K562 (cell line): ENCODE measurements around the gene ARHGAP22. TPM values are rescaled to one million over a fixed set of nuclear protein-coding genes. Genes with fewer than 3 reads are reported as not detected.
A peak's percentile ranks its signal among the peaks of the same experiment; 100 is the strongest.

Source experiments
- CBX8 ChIP-seq: fragments of 200-600 bp; sonication (generic); IDR thresholded peaks from 2 replicates; pipeline ENCODE4 v1.6.1; 2012; ENCODE audit warnings: borderline replicate concordance, mixed run types, low read depth, mild to moderate bottlenecking, moderate library complexity, mixed read lengths, low read length, control low read depth, inconsistent platforms; ENCODE audit not compliant: poor library complexity, severe bottlenecking; ENCODE audit errors: extremely low read depth
- CCAR2 ChIP-seq: fragments of 200-400 bp; formaldehyde crosslinking; IDR thresholded peaks from 2 replicates; pipeline ENCODE4 v1.6.1; 2017; ENCODE audit warnings: mild to moderate bottlenecking, low read depth, low read length
- CHD2 ChIP-seq: IDR thresholded peaks from 2 replicates; pipeline ENCODE4 v1.6.1; 2011; ENCODE audit warnings: low read depth, low read length
- CXXC5 ChIP-seq: fragments of 250-450 bp; sonication (Bioruptor Pico); IDR thresholded peaks from 2 replicates; pipeline ENCODE4 v1.8.0; 2022; ENCODE audit warnings: inconsistent platforms, mild to moderate bottlenecking, moderate library complexity
- ERF ChIP-seq: fragments of 450-650 bp; formaldehyde crosslinking; IDR thresholded peaks from 2 replicates; pipeline ENCODE4 v1.4.0; 2020; ENCODE audit warnings: mild to moderate bottlenecking, mixed read lengths
- FOXA1 ChIP-seq: fragments of 450-650 bp; IDR thresholded peaks from 2 replicates; pipeline ENCODE4 v1.6.1; 2016; ENCODE audit warnings: mild to moderate bottlenecking, borderline replicate concordance
- FOXJ2 ChIP-seq: fragments of 200-800 bp; sonication (Bioruptor generic); IDR thresholded peaks from 2 replicates; pipeline ENCODE4 v1.6.1; 2016; ENCODE audit warnings: missing genetic modification characterization, missing compliant biosample characterization
- HDAC3 ChIP-seq: fragments of 450-650 bp; IDR thresholded peaks from 2 replicates; pipeline ENCODE4 v1.6.1; 2018; ENCODE audit warnings: borderline replicate concordance, mild to moderate bottlenecking, moderate library complexity; ENCODE audit not compliant: partially characterized antibody
- MCM7 ChIP-seq, 2 experiments: fragments of 450-650 bp; IDR thresholded peaks; 2 replicates each; pipeline ENCODE4 v1.6.1; 2016 to 2018
- MTA2 ChIP-seq: fragments of 450-650 bp; IDR thresholded peaks from 2 replicates; pipeline ENCODE4 v1.6.1; 2016; ENCODE audit warnings: low read depth
- NCOR1 ChIP-seq: fragments of 450-650 bp; IDR thresholded peaks from 2 replicates; pipeline ENCODE4 v1.6.1; 2016; ENCODE audit warnings: mild to moderate bottlenecking, moderate library complexity
- POLR2AphosphoS2 ChIP-seq: IDR thresholded peaks from 2 replicates; pipeline ENCODE4 v1.6.1; 2012; ENCODE audit warnings: low read length, improper control_type of control experiment
- RFX5 ChIP-seq: IDR thresholded peaks from 2 replicates; pipeline ENCODE4 v1.6.1; 2011; ENCODE audit warnings: low read depth, mild to moderate bottlenecking, improper control_type of control experiment, low read length
- TCF3 ChIP-seq: sonication (generic); formaldehyde crosslinking; IDR thresholded peaks from 2 replicates; pipeline ENCODE4 v1.4.0; 2020; ENCODE audit warnings: mild to moderate bottlenecking, missing genetic modification reagents
- ZNF174 ChIP-seq: fragments of 250-450 bp; sonication (Bioruptor Pico); IDR thresholded peaks from 2 replicates; pipeline ENCODE4 v1.4.0; 2020; ENCODE audit warnings: mild to moderate bottlenecking
- ZNF316 ChIP-seq: fragments of 450-650 bp; IDR thresholded peaks from 2 replicates; pipeline ENCODE4 v1.6.1; 2016
- ZNF324 ChIP-seq: fragments of 250-450 bp; sonication (Bioruptor Pico); IDR thresholded peaks from 2 replicates; pipeline ENCODE4 v1.4.0; 2020; ENCODE audit warnings: mild to moderate bottlenecking
- ZNF75A ChIP-seq: fragments of 450-650 bp; formaldehyde crosslinking; IDR thresholded peaks from 2 replicates; pipeline ENCODE4 v1.4.0; 2020; ENCODE audit warnings: mild to moderate bottlenecking
- polyA plus RNA-seq, 8 experiments: library from polyadenylated mRNA; depleted of rRNA in 4 of 8; stranded (reverse) in 5 of 8; unstranded in 3 of 8; fragments of >200 nt; fragmentation: Nextera tagmentation in 2 of 8; fragmentation: Illumina TruSeq in 1 of 8; extraction: Ambion mirVana in 2 of 8; extraction: Trizol in 1 of 8; gene quantifications; 2 replicates each; pipeline versions ENCODE4 v1.2.1 to v1.2.3, GENCODE V29; 2011 to 2014; ENCODE audit warnings: inconsistent platforms in 1 of 8, missing spikeins in 1 of 8
- total RNA-seq, 7 experiments: library from RNA; depleted of rRNA in 6 of 7; stranded (reverse); fragments of >200 nt in 6 of 7; fragmentation: Illumina TruSeq in 2 of 7; extraction: Trizol in 2 of 7; gene quantifications; 2 replicates each; pipeline versions ENCODE4 v1.2.1 to v1.2.3, GENCODE V29; 2011 to 2021; ENCODE audit warnings: low replicate concordance in 1 of 7
- TF ChIP-seq, protein P1 (sequence below): fragments of 450-650 bp; formaldehyde crosslinking; IDR thresholded peaks from 2 replicates; pipeline ENCODE4 v1.4.0; 2022; ENCODE audit warnings: mild to moderate bottlenecking, moderate library complexity
- TF ChIP-seq, protein P2 (sequence below): fragments of 250-450 bp; sonication (Bioruptor Pico); IDR thresholded peaks from 2 replicates; pipeline ENCODE4 v1.8.0; 2022; ENCODE audit warnings: inconsistent platforms, mild to moderate bottlenecking, moderate library complexity, borderline replicate concordance
- TF ChIP-seq, protein P3 (sequence below): fragments of 250-450 bp; sonication (Bioruptor Pico); IDR thresholded peaks from 2 replicates; pipeline ENCODE4 v1.5.0; 2022; ENCODE audit warnings: mild to moderate bottlenecking
- TF ChIP-seq, protein P4 (sequence below): fragments of 250-450 bp; sonication (Bioruptor Pico); IDR thresholded peaks from 2 replicates; pipeline ENCODE4 v1.5.0; 2021
- TF ChIP-seq, protein P5 (sequence below): fragments of 250-450 bp; sonication (Bioruptor Pico); IDR thresholded peaks from 2 replicates; pipeline ENCODE4 v1.8.0; 2021; ENCODE audit warnings: borderline replicate concordance, mild to moderate bottlenecking, moderate library complexity; ENCODE audit not compliant: poor library complexity, severe bottlenecking

ARHGAP22 gene
- total and polyA plus RNA-seq, 9 of the 15 experiments (the other 6 are each of a cell fraction or from before 2014, with no cell fraction given) = 1.3 to 28.1 (median 12.7) TPM

DNA sequence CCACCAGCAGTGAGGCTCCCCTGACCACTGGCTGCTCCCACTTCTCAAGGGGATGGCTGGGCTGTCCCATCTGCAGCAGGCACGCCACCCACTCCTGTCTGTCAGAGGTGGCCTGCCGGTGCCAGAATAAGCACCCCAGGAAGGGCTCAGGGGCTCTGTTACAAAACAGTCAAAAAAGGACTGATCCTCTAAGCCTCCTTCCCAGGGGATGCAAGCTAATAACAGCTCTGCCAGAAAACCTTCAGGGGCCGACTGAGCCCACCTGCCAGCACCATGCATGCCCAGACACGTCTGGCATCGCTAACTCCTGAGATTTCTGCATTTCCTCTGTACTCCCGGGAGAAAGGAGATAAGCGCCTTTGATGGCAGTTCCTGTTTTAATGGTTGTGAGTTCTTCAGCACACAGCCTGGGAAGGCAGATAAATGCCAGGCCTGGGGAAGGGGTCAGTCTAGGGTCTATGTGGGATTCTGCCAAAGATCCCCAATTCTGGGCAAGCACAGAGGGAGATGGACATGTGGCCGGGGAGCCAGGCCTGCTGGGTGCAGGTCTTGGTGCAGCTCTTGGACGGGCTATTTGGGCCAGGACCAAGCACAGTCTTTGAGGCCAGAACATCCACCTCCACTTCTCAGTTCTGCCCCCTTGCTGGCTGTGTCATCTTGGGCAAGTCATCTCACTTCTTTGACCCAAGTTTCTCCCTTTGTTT, 128.4 kb downstream of the ARHGAP22 start (continued):
- TF ChIP-seq, protein P1, sequence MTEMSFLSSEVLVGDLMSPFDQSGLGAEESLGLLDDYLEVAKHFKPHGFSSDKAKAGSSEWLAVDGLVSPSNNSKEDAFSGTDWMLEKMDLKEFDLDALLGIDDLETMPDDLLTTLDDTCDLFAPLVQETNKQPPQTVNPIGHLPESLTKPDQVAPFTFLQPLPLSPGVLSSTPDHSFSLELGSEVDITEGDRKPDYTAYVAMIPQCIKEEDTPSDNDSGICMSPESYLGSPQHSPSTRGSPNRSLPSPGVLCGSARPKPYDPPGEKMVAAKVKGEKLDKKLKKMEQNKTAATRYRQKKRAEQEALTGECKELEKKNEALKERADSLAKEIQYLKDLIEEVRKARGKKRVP = 0 out of 2 replicates have a peak, but pooled peaks have one; percentile 3
- TF ChIP-seq NCOR1 (peak; percentile 66), HDAC3 (no peak), MCM7 (IDR thresholded peaks at IDR 0.05) (no peak), RFX5 (no peak), TCF3 (CRISPR knock-in tag) (peak; percentile 82), ERF (CRISPR knock-in tag) (no peak), FOXJ2 (no peak), ZNF174 (CRISPR knock-in tag) (no peak), CCAR2 (no peak), CHD2 (no peak), FOXA1 (no peak), ZNF316 (no peak), POLR2AphosphoS2 (no peak), ZNF75A (no peak), ZNF324 (CRISPR knock-in tag) (no peak), MTA2 (0 out of 2 replicates have a peak, but pooled peaks have one; percentile 27), CXXC5 (CRISPR knock-in tag) (peak; percentile 59), CBX8 (no peak)
- TF ChIP-seq, protein P2, sequence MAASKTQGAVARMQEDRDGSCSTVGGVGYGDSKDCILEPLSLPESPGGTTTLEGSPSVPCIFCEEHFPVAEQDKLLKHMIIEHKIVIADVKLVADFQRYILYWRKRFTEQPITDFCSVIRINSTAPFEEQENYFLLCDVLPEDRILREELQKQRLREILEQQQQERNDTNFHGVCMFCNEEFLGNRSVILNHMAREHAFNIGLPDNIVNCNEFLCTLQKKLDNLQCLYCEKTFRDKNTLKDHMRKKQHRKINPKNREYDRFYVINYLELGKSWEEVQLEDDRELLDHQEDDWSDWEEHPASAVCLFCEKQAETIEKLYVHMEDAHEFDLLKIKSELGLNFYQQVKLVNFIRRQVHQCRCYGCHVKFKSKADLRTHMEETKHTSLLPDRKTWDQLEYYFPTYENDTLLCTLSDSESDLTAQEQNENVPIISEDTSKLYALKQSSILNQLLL (CRISPR knock-in tag) = no peak
- TF ChIP-seq, protein P3, sequence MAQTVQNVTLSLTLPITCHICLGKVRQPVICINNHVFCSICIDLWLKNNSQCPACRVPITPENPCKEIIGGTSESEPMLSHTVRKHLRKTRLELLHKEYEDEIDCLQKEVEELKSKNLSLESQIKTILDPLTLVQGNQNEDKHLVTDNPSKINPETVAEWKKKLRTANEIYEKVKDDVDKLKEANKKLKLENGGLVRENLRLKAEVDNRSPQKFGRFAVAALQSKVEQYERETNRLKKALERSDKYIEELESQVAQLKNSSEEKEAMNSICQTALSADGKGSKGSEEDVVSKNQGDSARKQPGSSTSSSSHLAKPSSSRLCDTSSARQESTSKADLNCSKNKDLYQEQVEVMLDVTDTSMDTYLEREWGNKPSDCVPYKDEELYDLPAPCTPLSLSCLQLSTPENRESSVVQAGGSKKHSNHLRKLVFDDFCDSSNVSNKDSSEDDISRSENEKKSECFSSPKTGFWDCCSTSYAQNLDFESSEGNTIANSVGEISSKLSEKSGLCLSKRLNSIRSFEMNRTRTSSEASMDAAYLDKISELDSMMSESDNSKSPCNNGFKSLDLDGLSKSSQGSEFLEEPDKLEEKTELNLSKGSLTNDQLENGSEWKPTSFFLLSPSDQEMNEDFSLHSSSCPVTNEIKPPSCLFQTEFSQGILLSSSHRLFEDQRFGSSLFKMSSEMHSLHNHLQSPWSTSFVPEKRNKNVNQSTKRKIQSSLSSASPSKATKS (CRISPR knock-in tag) = no peak
- TF ChIP-seq, protein P4, sequence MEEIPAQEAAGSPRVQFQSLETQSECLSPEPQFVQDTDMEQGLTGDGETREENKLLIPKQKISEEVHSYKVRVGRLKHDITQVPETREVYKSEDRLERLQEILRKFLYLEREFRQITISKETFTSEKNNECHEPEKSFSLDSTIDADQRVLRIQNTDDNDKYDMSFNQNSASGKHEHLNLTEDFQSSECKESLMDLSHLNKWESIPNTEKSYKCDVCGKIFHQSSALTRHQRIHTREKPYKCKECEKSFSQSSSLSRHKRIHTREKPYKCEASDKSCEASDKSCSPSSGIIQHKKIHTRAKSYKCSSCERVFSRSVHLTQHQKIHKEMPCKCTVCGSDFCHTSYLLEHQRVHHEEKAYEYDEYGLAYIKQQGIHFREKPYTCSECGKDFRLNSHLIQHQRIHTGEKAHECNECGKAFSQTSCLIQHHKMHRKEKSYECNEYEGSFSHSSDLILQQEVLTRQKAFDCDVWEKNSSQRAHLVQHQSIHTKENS (CRISPR knock-in tag) = no peak
- TF ChIP-seq, protein P5, sequence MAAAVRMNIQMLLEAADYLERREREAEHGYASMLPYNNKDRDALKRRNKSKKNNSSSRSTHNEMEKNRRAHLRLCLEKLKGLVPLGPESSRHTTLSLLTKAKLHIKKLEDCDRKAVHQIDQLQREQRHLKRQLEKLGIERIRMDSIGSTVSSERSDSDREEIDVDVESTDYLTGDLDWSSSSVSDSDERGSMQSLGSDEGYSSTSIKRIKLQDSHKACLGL = no peak
